ENCODE measurements around the gene RNASE8.

Gene RNASE8

DNA sequence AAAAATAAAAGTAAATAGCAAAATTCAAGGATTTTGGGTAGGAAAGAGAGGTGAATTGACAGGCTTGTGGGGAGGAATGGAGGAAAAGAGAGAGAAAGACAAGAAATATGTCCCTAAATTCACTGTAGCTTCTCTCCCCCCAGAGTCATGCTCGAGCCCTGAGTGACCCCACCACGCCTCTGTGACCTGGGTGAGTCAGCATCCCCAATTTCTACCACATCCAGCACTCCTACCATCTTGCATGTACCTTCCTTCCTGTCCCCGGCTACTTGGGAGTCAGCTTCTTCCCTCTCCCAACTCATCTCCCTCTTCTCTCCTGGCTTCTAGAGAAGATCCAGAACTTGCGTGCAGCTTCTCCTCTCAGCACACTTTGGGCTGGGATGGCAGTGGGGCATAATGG lies 31.1 kb downstream of the RNASE8 start:
- no peaks in the 10 kb centered on the region for H3K27me3 ChIP-seq (ENCODE audit: control insufficient read depth, insufficient read depth, low read length)
- peaks cover 2% of the 10 kb centered on the region for H3K4me1 ChIP-seq (ENCODE audit: control insufficient read depth, insufficient read depth, low read length)
- no peak overlapping the region for H3K9ac ChIP-seq (ENCODE audit: low read length)
- no peak overlapping the region for H3K27ac ChIP-seq (ENCODE audit: low read depth, low read length)
- no peak overlapping the region for H3K4me3 ChIP-seq (ENCODE audit: low read length)
- peaks cover 19% of the 10 kb centered on the region for H3K36me3 ChIP-seq (ENCODE audit: control insufficient read depth, insufficient read depth, low read length)

DNA sequence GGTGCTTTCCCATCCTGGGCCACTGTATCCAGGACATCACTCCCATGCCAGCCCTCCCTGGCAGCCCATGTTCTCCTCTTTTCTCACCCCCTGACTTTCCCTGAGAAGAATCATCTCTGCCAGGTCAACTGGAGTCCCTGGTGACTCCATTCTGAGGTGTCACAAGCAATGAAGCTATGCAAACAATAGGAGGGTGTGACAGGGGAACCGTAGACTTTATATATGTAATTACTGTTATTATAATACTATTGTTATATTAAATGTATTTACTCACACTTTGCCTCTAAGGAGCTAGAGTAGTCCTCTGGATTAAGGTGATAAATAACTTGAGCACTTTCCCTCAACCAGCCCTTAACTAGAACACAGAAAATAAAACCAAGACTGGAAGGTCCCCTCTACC lies 31.6 kb downstream of the RNASE8 start:
- peaks cover 2% of the 10 kb centered on the region for H3K4me1 ChIP-seq (ENCODE audit: control insufficient read depth, insufficient read depth, low read length)
- H3K27me3 ChIP-seq (ENCODE audit: control insufficient read depth, insufficient read depth, low read length): no peaks in the 10 kb centered on the region
- H3K9ac ChIP-seq (ENCODE audit: low read length): no peak overlapping the region
- H3K27ac ChIP-seq (ENCODE audit: low read depth, low read length): no peak overlapping the region
- H3K36me3 ChIP-seq (ENCODE audit: control insufficient read depth, insufficient read depth, low read length): peaks cover 14% of the 10 kb centered on the region
- no peak overlapping the region for H3K4me3 ChIP-seq (ENCODE audit: low read length)

DNA sequence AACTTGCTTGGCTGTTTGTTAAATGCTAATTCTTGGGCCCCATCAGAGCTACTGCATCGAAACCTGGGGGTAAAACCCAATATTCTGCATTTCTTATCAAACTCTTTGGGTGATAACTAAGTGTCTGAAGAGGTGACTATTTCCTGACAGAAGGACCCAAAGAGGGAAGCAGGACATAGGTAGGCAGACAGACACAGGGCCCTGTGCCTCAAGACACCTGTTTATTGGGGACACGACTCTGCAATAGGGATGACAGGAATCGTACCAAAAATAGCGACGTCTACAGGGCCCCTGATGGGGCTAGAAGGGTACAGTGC lies 32.2 kb downstream of the RNASE8 start:
- Histone ChIP-seq H3K4me1 (ENCODE audit: control insufficient read depth, insufficient read depth, low read length) (peaks cover 2% of the 10 kb centered on the region), H3K9ac (ENCODE audit: low read length) (no peak overlapping the region), H3K36me3 (ENCODE audit: control insufficient read depth, insufficient read depth, low read length) (peaks cover 11% of the 10 kb centered on the region), H3K27me3 (ENCODE audit: control insufficient read depth, insufficient read depth, low read length) (no peaks in the 10 kb centered on the region), H3K4me3 (ENCODE audit: low read length) (no peak overlapping the region), H3K27ac (ENCODE audit: low read depth, low read length) (no peak overlapping the region)

DNA sequence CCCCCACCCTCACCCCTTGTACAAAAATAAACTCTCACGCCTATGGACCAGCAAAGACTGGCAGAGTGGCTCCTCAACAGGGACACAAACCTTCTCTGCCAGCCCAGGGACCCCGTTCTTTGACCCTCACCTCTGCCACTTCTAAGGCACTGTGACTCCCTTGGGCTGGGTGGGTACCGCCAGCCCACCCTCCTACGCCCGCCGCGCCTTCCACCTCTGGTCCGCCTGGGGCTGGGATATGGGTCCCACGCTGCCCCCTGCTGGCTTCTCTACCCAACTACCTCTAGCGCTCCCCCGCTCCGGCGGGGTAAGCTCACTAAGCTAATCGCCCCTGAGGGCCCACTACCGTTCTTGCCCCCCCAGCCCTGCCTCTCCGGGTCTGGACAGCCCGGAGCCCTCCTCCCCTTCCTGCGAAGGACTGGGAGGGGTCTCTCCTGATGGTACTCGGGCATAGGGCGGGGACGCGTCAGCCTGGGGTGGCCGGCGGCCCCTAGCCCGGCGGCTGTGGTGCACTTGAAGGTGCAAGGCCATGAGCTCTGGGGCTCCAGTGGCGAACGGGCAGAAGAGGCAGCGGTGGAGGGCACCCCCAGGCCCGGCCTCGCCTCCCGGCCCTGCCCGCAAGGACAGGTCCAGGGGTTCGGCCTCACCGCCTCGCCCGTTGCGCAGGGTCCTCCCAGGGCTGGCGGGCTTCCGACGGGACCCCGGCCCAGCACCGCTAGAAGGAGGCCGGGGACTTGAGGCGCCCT lies 32.7 kb downstream of the RNASE8 start:
- H3K4me1 ChIP-seq (ENCODE audit: control insufficient read depth, insufficient read depth, low read length): peaks cover 2% of the 10 kb centered on the region
- no peak overlapping the region for H3K9ac ChIP-seq (ENCODE audit: low read length)
- H3K4me3 ChIP-seq (ENCODE audit: low read length): no peak overlapping the region
- H3K27me3 ChIP-seq (ENCODE audit: control insufficient read depth, insufficient read depth, low read length): no peaks in the 10 kb centered on the region
- H3K36me3 ChIP-seq (ENCODE audit: control insufficient read depth, insufficient read depth, low read length): peaks cover 7% of the 10 kb centered on the region
- H3K27ac ChIP-seq (ENCODE audit: low read depth, low read length): no peak overlapping the region

DNA sequence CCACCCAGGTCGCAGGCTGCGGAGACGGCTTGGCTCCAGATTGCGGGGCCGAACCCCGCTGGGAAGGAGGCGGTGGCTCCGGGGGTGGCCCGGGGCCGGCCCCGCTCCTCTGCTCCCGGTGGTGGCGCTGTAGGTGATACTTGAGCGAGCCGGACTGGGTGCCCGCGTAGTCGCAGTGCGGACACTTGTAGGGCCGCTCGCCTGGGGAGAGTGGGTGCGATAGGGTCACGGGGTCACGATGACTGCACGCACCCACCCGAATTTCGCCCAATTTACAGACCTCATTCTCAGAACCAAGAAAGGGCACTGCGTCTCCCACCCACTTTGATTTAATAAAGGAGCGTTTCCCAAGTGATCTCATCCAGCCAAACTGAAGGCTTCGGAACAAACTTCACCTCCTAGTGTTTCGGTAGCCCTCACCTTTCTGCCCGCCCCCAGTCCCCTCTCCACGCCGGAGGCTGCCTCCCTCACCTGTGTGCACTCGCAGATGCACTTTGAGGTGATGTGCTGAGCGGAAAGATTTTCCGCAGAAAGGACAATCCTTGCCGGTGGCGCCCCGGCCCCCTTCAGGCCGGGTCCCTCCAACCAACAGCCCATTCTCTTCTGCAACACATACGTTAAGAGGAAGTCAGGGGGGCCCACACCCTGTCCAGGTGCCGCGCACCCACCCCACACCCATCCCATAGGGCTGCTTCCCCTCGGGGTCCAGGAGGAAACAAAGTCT lies 33.5 kb downstream of the RNASE8 start:
- H3K4me1 ChIP-seq (ENCODE audit: control insufficient read depth, insufficient read depth, low read length): peaks cover 3% of the 10 kb centered on the region

DNA sequence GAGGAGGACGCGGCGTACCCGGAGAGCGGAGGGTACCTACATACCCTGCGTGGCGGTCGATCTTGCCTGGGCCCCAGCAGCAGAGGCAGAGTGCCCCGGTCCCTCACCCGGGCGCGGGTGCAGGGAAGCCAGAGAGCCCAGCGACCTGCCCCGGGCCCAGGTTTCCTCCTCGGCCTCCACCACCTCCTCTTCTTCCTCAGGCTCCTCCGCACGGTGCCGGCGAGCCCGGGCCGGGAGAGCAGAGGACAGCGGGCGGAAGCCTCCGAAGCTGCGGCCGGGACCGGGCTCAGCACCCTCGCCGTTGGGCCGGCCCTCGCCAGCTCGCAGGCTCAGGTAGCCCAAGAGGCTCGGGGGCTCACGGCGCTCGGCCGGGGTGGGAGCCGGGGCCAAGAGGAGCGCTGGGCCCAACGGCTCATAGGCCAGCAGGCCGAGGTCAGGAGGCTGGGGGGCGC lies 34.2 kb downstream of the RNASE8 start:
- peaks cover 5% of the 10 kb centered on the region for H3K4me1 ChIP-seq (ENCODE audit: control insufficient read depth, insufficient read depth, low read length)
- no peak overlapping the region for H3K4me3 ChIP-seq (ENCODE audit: low read length)
- peaks cover 5% of the 10 kb centered on the region for H3K36me3 ChIP-seq (ENCODE audit: control insufficient read depth, insufficient read depth, low read length)
- H3K9ac ChIP-seq (ENCODE audit: low read length): no peak overlapping the region
- H3K27me3 ChIP-seq (ENCODE audit: control insufficient read depth, insufficient read depth, low read length): no peaks in the 10 kb centered on the region
- H3K27ac ChIP-seq (ENCODE audit: low read depth, low read length): no peak overlapping the region

More for the DNA sequence above, 33.5 kb downstream of the RNASE8 start:
- Histone ChIP-seq H3K27me3 (ENCODE audit: control insufficient read depth, insufficient read depth, low read length) (no peaks in the 10 kb centered on the region), H3K36me3 (ENCODE audit: control insufficient read depth, insufficient read depth, low read length) (peaks cover 5% of the 10 kb centered on the region), H3K4me3 (ENCODE audit: low read length) (no peak overlapping the region), H3K9ac (ENCODE audit: low read length) (no peak overlapping the region), H3K27ac (ENCODE audit: low read depth, low read length) (no peak overlapping the region)

DNA sequence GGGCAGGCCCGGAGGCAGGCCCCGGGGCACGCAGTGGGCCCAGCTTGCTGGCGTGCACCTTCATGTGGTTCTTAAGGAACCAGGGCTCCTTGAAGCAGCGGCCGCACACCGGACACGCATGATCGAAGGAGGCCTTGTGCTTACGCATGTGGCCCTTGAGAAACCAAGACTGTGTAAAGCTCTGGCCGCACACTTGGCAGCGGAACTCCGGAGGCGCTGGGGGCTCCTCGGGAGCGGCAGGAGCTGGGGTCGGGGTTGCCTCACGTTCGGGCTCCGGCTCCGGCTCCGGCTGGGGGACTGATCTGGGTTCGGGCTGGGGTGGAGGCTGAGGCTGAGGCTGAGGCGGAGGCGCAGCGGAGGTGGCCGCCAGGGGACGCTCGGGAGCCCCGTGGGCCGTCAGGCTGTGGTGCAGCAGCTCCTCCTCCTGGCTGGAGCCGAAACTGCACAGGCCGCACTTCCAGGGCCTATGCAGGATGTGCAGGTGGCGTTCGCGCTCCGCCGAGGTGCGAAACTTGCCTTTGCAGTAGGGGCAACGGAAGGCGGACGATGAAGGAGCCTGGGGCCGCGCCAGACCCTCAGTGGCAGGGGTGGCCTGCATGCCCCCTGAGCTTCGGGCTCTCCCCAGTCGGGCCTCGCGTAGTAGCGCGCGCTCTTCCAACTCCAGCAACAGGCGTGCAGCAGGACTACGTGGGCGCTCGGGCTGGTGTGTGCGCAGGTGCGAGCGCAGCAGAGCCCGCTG lies 34.8 kb downstream of the RNASE8 start:
- Histone ChIP-seq H3K27ac (ENCODE audit: low read depth, low read length) (no peak overlapping the region), H3K36me3 (ENCODE audit: control insufficient read depth, insufficient read depth, low read length) (peaks cover 5% of the 10 kb centered on the region), H3K4me1 (ENCODE audit: control insufficient read depth, insufficient read depth, low read length) (peaks cover 5% of the 10 kb centered on the region), H3K4me3 (ENCODE audit: low read length) (no peak overlapping the region), H3K27me3 (ENCODE audit: control insufficient read depth, insufficient read depth, low read length) (no peaks in the 10 kb centered on the region), H3K9ac (ENCODE audit: low read length) (no peak overlapping the region)

DNA sequence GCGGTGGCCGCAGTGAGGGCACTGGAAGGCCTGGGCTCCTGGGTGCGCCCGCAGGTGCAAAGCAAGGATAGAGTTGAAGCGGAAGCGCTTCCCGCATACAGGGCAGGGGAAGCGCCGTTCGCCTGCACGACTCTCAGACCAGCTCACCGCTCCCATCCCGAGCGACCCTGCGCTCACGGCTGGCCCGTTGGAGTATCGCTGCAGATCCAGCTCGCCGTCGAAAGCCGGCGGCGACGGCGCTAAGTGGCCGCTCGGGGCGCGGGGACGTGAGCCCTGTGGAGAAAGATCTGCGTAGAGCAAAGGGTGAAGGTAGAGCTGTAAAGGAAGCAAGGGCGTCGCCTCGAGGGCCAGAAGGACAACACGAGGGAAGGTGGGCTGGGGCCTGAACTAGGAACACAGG lies 35.4 kb downstream of the RNASE8 start:
- Histone ChIP-seq H3K4me3 (ENCODE audit: low read length) (no peak overlapping the region), H3K27me3 (ENCODE audit: control insufficient read depth, insufficient read depth, low read length) (no peaks in the 10 kb centered on the region), H3K4me1 (ENCODE audit: control insufficient read depth, insufficient read depth, low read length) (peaks cover 5% of the 10 kb centered on the region), H3K36me3 (ENCODE audit: control insufficient read depth, insufficient read depth, low read length) (peaks cover 5% of the 10 kb centered on the region), H3K27ac (ENCODE audit: low read depth, low read length) (no peak overlapping the region), H3K9ac (ENCODE audit: low read length) (no peak overlapping the region)

DNA sequence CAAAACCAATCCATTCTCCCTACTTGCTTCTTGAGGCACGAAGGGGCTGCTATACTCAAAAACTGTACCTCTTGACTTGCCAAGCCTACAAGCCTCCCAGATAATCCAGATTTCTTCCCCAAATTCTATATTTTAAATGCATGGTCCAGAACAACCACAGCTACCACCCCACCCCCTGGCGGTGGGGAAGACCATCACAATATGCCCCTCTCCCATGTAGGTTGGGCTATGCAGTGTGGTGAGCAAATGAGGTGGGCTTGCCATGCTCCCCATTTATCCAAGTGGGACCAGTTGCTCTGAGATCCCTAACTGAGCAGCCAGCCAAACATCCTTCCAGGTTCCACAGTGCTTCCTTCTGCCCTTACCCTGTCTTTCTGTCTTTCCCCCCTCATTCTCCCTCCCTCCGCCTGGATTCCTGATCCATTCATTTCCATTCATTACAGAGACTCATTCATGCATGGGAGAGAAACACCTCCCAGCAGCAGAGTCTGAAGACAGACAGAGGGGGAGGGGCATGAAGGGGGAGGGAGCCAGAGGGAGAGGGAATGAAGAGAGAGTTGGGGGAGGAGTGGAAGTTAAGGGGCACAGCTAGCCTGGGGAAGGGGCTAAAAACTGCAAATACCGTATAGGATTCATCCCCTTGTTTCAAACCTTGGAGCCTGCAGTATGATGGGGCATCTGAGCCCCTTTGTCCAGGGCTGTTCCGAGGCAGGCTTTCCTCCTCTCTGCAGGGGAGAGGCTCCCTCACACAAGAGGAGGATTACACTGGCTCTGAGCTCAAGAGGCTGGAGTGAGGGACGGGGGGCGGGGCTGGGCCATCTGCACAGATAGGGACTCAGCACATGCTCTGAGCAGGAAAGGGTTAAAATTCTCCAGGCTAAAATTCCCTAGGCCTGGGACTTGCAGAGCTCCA lies 36.4 kb downstream of the RNASE8 start:
- Histone ChIP-seq H3K4me1 (ENCODE audit: control insufficient read depth, insufficient read depth, low read length) (peaks cover 5% of the 10 kb centered on the region), H3K27ac (ENCODE audit: low read depth, low read length) (no peak overlapping the region), H3K9ac (ENCODE audit: low read length) (no peak overlapping the region), H3K36me3 (ENCODE audit: control insufficient read depth, insufficient read depth, low read length) (peaks cover under 1% of the 10 kb centered on the region), H3K27me3 (ENCODE audit: control insufficient read depth, insufficient read depth, low read length) (no peaks in the 10 kb centered on the region), H3K4me3 (ENCODE audit: low read length) (no peak overlapping the region)

DNA sequence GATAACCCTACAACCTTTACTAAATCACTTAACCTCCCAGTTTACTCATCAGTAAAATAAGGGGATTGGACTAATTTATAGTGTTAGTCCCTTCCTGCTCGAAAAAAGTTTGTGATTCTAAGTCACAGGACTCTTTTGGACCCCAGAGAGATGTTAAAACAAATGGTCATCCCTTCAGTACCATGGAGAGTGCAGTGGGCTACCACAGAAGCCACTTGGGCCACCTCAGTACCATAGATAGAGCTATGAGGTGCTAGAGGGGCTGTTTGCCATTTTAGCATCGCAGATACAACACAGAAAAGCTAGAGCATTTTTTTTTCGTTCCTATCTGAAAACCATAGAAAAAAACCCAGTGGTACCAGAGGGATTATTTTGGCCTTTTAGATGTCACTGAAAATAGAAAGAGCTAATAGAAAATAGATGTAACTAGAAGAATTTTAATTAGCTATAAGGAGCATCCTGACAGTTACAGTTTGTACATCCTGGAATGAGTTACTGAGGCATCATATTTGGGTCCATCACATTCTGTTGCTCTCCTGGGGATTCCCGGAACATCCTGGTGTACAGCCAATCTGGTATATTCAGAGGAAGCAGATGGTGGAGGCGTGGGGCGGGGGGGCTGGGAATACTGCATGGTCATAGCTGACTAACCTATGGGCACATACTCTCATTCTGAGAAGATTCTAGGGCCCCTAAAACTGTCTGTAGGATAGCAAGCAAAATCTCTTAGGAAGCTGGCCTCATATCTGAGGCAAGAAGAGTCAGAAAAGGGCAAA lies 38.0 kb downstream of the RNASE8 start:
- H3K4me3 ChIP-seq (ENCODE audit: low read length): no peak overlapping the region
- H3K27ac ChIP-seq (ENCODE audit: low read depth, low read length): peak overlapping the region; percentile 81
- no peaks in the 10 kb centered on the region for H3K36me3 ChIP-seq (ENCODE audit: control insufficient read depth, insufficient read depth, low read length)
- H3K27me3 ChIP-seq (ENCODE audit: control insufficient read depth, insufficient read depth, low read length): no peaks in the 10 kb centered on the region
- no peak overlapping the region for H3K9ac ChIP-seq (ENCODE audit: low read length)
- peaks cover 14% of the 10 kb centered on the region for H3K4me1 ChIP-seq (ENCODE audit: control insufficient read depth, insufficient read depth, low read length)

DNA sequence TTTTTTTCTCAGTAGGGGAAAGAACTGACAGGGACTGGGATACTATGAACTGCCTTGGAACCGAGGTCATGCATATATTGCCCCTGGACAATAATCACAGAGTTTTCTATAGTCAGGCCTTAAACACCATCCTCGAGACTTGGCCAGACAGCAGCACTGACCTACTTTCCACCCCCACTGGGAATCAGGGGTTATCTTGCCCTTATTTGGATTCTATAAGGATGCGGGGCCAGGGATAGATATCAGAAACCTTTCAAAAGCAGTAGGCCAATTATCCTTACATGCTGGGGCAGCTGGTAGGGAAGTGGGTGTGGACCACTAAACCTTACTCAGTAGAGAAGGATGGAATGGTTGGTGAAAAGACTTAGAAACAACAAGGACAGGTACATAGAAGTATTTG lies 38.8 kb downstream of the RNASE8 start:
- no peaks in the 10 kb centered on the region for H3K27me3 ChIP-seq (ENCODE audit: control insufficient read depth, insufficient read depth, low read length)
- peaks cover 14% of the 10 kb centered on the region for H3K4me1 ChIP-seq (ENCODE audit: control insufficient read depth, insufficient read depth, low read length)
- no peaks in the 10 kb centered on the region for H3K36me3 ChIP-seq (ENCODE audit: control insufficient read depth, insufficient read depth, low read length)
- no peak overlapping the region for H3K4me3 ChIP-seq (ENCODE audit: low read length)
- H3K9ac ChIP-seq (ENCODE audit: low read length): no peak overlapping the region
- peak overlapping the region; percentile 81 for H3K27ac ChIP-seq (ENCODE audit: low read depth, low read length)

Data from rectal smooth muscle tissue (tissue), 1 donor.